Heart left ventricle (tissue), 16 donors: ENCODE measurements around the gene PDZD4. TPM values are rescaled to one million over a fixed set of nuclear protein-coding genes. Genes with fewer than 3 reads are reported as not detected.

Experiments
- ATAC-seq, 4 donors: fragments of 200-7000 bp; cut with Tn5 transposase; one replicate each; pipeline ENCODE4 v1.9.1; 2020 to 2022; ENCODE audit warnings: moderate library complexity in 4 of 4, mild to moderate bottlenecking in 3 of 4, moderate number of reproducible peaks in 1 of 4
- DNase-seq, 5 donors: peaks; one replicate each; pipeline ENCODE4 v3.0.0-alpha.2; 2020
- H3K27ac ChIP-seq, 12 donors: fragments of 200-600 bp; sonication (generic) in 4 of 12; one replicate each; pipeline versions ENCODE4 v1.5.0 to v1.8.0; 2016 to 2022; ENCODE audit warnings: mild to moderate bottlenecking in 2 of 12
- H3K27me3 ChIP-seq, 9 donors: fragments of 200-600 bp; sonication (generic) in 2 of 9; one replicate each; pipeline versions ENCODE4 v1.5.1 to v1.8.0; 2016 to 2022; ENCODE audit warnings: mild to moderate bottlenecking in 3 of 9
- H3K36me3 ChIP-seq, 9 donors: fragments of 200-600 bp; sonication (generic) in 2 of 9; one replicate each; pipeline versions ENCODE4 v1.5.0 to v1.8.0; 2018 to 2022; ENCODE audit warnings: mild to moderate bottlenecking in 2 of 9
- H3K4me1 ChIP-seq, 12 donors: fragments of 200-600 bp; sonication (generic) in 4 of 12; one replicate each; pipeline versions ENCODE4 v1.5.0 to v1.8.0; 2016 to 2022; ENCODE audit warnings: mild to moderate bottlenecking in 3 of 12
- H3K4me3 ChIP-seq, 12 donors: fragments of 200-600 bp; sonication (generic) in 4 of 12; one replicate each; pipeline versions ENCODE4 v1.5.0 to v1.8.0; 2017 to 2022; ENCODE audit warnings: mild to moderate bottlenecking in 9 of 12, moderate library complexity in 4 of 12
- H3K9me3 ChIP-seq, 12 donors: fragments of 200-600 bp; sonication (generic) in 4 of 12; one replicate each; pipeline versions ENCODE4 v1.5.0 to v1.8.0; 2016 to 2022; ENCODE audit warnings: mild to moderate bottlenecking in 1 of 12
- POLR2A ChIP-seq, 2 donors: fragments of 450-650 bp; IDR thresholded peaks; one replicate each; pipeline ENCODE4 v1.6.1; 2017; ENCODE audit warnings: antibody characterized with exemption in 2 of 2, mild to moderate bottlenecking in 2 of 2, moderate library complexity in 2 of 2
- WGBS, 4 donors: extraction: QIAGEN DNeasy Blood & Tissue Kit in 2 of 4; methylation state at CpG; one replicate each; pipeline versions ENCODE4 v1.1.5 to v1.1.7; 2013 to 2018; 5-methylcytosine and 5-hydroxymethylcytosine counted together
- intact Hi-C, 10 donors: fragments of 100-400 bp; cut with DNase I; formaldehyde crosslinking; loops; one replicate each; pipeline versions ENCODE4 v1.11.1 to v1.14.2; 2022
- polyA plus RNA-seq, 2 donors: library from polyadenylated mRNA; stranded (reverse); fragments of 200-250 nt; gene quantifications; one replicate each; pipeline ENCODE4 v1.2.3, GENCODE V29; 2013
- total RNA-seq, 9 donors: library from RNA; depleted of rRNA in 2 of 9; stranded (reverse); fragments of >200 nt in 2 of 9; fragmentation: NEBNext Ultra II Directional in 3 of 9; extraction: Animal tissue kit (Norgen Biotek cat#: 25700) in 3 of 9; gene quantifications; one replicate each; pipeline versions ENCODE4 v1.1.0 to v1.2.4, GENCODE V29; 2016 to 2023
- TF ChIP-seq, protein P1 (sequence below), 12 donors: fragments of 200-600 bp; sonication (generic) in 4 of 12; IDR thresholded peaks; one replicate each; pipeline versions ENCODE4 v1.5.0 to v1.8.0; 2018 to 2022; ENCODE audit warnings: antibody characterized with exemption in 12 of 12, mild to moderate bottlenecking in 5 of 12
- donor health status: ischemic (EF 13 %, LVEDD 7.1; RV severe dilation, severe dysfunction).
- donor health status: healthy with polysubstance abuse.
- donor health status: DM: no; HTN: yes; CAD: no.
- donor health status: DM: no; HTN: no; CAD: no.
- donor health status: ischemic (EF 25% LVEDD 6.9; RV normal size, moderate dysfunction).
- donor health status: ischemic (EF 25% LVEDD 5.7; RV mildly dilated, moderate dysfunction).
- donor health status: healthy.
- donor health status: DM: yes; HTN: yes; CAD: no.
- donor health status: ischemic (EF 35%, LVEDD 5.7; RV mildly dilated, moderate dysfunction).
- donor health status: nonischemic (EF 11% LVEDD 7.7; RV severe dilation, severe dysfunction).
- donor health status: DM: yes; HTN: yes; CAD: no.
- donor health status: PGD.
- donor health status: ischemic (EF 29% LVEDD 5.4; RV normal size, mild dysfunction).
- donor health status: nonischemic (EF 23%, LVEDD 6.1; RV moderate dilation, normal function).

PDZD4 gene
- total and polyA plus RNA-seq, 11 donors, result 1.7 to 4.0 (median 2.4) TPM

DNA sequence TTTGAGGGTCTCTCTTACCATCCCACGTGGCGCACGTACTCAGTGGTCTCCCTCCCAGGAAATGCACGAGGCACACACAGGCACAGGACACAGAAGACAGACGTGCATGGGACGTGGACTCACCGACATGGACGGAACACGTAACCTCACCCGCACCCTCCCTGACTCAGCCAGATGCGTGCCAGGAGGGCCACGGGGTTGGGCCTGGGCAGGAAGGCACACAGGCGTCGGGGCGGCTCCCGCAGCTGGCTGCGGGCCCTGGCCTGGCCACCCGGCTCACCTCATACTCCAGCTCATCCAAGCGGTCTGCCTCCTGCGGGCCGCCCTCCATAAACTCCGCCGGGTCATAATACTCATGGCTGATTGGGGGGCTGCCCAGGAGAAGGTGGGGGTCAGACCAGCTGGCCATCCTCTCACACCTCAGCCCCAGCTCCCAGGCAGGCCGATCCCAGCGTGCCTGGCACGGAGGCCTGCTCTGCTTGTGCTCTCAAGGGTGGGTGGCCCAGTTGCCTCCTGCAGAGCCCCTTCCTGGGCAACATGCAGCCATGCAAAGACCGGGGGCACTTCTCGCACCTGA is 23.3 kb downstream of the PDZD4 start:
- intact Hi-C loops, result no loop called here
- no peak for TF ChIP-seq POLR2A (IDR thresholded peaks at IDR 0.05)
- TF ChIP-seq, protein P1, sequence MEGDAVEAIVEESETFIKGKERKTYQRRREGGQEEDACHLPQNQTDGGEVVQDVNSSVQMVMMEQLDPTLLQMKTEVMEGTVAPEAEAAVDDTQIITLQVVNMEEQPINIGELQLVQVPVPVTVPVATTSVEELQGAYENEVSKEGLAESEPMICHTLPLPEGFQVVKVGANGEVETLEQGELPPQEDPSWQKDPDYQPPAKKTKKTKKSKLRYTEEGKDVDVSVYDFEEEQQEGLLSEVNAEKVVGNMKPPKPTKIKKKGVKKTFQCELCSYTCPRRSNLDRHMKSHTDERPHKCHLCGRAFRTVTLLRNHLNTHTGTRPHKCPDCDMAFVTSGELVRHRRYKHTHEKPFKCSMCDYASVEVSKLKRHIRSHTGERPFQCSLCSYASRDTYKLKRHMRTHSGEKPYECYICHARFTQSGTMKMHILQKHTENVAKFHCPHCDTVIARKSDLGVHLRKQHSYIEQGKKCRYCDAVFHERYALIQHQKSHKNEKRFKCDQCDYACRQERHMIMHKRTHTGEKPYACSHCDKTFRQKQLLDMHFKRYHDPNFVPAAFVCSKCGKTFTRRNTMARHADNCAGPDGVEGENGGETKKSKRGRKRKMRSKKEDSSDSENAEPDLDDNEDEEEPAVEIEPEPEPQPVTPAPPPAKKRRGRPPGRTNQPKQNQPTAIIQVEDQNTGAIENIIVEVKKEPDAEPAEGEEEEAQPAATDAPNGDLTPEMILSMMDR (IDR thresholded peaks at IDR 0.05), result no peak
- H3K27me3 ChIP-seq, result peaks cover 0 to 4% (median 0%) of the 10 kb centered on the region in 9 donors
- H3K27ac ChIP-seq, result no peak overlapping the region
- no peak overlapping the region for H3K4me3 ChIP-seq
- 93 to 95% (median 94%) methylated on average over 18 to 28 of the region's 28 CpGs for WGBS, 4 donors
- DNase-seq (no peak), ATAC-seq (no peak)
- no peaks in the 10 kb centered on the region for H3K36me3 ChIP-seq
- no peaks in the 10 kb centered on the region for H3K4me1 ChIP-seq
- peaks cover 0 to 8% (median 0%) of the 10 kb centered on the region in 12 donors for H3K9me3 ChIP-seq

DNA sequence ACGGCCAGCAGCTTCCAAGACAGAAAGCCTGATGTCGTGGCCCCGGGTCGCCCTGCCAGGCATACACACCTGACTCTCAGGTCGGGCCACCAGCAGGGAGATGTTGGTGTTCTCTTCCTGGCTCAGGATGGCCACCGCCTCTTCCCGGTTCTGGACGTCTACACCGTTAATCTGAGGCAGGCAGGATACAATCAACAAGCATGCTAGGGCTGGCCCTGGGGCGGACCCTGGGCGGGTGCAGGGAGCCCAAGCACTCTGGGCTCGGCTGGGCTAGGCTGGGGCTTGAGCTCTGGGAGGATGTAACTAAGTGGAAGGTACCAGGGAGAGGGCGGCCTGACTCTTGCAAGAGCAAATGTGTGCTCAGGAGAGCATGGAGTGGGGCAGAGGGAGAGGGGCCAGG is 24.9 kb downstream of the PDZD4 start:
- peaks cover 0 to 8% (median 0%) of the 10 kb centered on the region in 12 donors for H3K9me3 ChIP-seq
- ATAC-seq (no peak), DNase-seq (no peak)
- intact Hi-C loops, result no loop called here
- no peaks in the 10 kb centered on the region for H3K4me1 ChIP-seq
- H3K27me3 ChIP-seq, result peaks cover 0 to 4% (median 0%) of the 10 kb centered on the region in 9 donors
- H3K4me3 ChIP-seq, result no peak overlapping the region
- WGBS, 4 donors, result 80 to 93% (median 91%) methylated on average over 12 to 13 of the region's 13 CpGs
- TF ChIP-seq, protein P1 (IDR thresholded peaks at IDR 0.05), result no peak
- TF ChIP-seq POLR2A (IDR thresholded peaks at IDR 0.05), result no peak
- no peak overlapping the region for H3K27ac ChIP-seq
- H3K36me3 ChIP-seq, result no peaks in the 10 kb centered on the region

DNA sequence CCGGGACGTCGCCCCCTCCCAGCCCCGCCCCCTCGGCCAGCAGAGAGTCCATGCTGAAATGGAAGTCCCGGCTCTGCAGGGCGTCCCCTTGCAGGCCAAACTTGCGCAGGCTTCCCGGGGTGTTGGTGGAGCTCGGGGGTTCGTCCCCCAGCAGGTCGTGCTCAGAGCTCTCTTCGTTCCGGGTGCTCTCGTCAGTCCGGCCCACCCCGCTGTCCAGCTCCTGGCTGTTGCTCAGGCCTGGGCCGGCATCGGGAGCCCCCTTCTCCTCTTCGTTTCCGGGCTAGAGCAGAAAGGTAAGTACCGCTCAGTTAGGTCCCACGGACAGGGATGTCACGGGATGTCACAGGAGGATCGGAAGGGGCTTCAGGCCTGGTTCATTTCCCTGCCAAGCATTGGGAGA is 25.7 kb downstream of the PDZD4 start:
- H3K9me3 ChIP-seq, result peaks cover 0 to 8% (median 0%) of the 10 kb centered on the region in 12 donors
- no peaks in the 10 kb centered on the region for H3K27me3 ChIP-seq
- no peaks in the 10 kb centered on the region for H3K36me3 ChIP-seq
- no peaks in the 10 kb centered on the region for H3K4me1 ChIP-seq
- DNase-seq, result no peak
- 94 to 96% (median 94%) methylated on average over 21 to 25 of the region's 25 CpGs for WGBS, 4 donors
- H3K27ac ChIP-seq, result no peak overlapping the region
- intact Hi-C loops, result no loop called here
- no peak for ATAC-seq
- no peak for TF ChIP-seq POLR2A (IDR thresholded peaks at IDR 0.05)
- TF ChIP-seq, protein P1 (IDR thresholded peaks at IDR 0.05), result no peak
- H3K4me3 ChIP-seq, result no peak overlapping the region

DNA sequence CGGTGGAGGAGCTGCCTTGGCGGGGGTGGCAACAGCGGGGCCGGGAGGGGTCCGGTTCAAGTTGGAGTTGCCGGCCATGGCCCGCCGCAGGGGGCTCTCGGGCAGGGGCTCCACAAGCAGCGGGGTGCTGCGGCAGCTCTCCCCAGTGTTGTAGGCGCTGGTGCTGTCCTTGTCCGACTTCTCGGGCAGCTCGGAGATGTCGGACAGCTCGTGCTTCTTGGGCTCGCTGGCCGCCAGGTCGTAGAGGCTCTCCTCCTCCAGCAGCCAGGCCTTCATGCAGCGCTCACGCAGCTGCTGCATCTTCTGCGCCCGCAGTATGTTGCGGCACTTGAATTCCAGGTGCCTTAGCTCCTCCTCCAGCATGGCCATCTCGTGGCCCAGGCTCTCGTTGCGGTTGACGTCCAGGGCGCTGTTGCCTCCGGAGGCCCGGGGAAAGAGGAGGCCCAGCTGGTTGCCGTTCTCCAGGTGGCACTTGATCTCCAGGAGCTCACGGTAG is 26.2 kb downstream of the PDZD4 start:
- DNase-seq (no peak), ATAC-seq (no peak)
- intact Hi-C loops, result no loop called here
- TF ChIP-seq, protein P1 (IDR thresholded peaks at IDR 0.05), result no peak
- TF ChIP-seq POLR2A (IDR thresholded peaks at IDR 0.05), result no peak
- H3K9me3 ChIP-seq, result peaks cover 0 to 8% (median 0%) of the 10 kb centered on the region in 12 donors
- no peak overlapping the region for H3K27ac ChIP-seq
- no peak overlapping the region for H3K4me3 ChIP-seq
- peaks cover 0 to 3% (median 0%) of the 10 kb centered on the region in 9 donors for H3K36me3 ChIP-seq
- no peaks in the 10 kb centered on the region for H3K4me1 ChIP-seq
- no peaks in the 10 kb centered on the region for H3K27me3 ChIP-seq
- WGBS, 4 donors, result 93 to 97% (median 94%) methylated on average over 14 to 34 of the region's 34 CpGs
